BLaER1 (cell line): ENCODE results near the gene CAMSAP3.
"Not testable (repeated sequence)": the region's sequence is repeated elsewhere in the genome, so short reads cannot be mapped to it uniquely, and the experiment has no call there.

Experiments
- H3K27ac ChIP-seq: shearing (Covaris generic); formaldehyde crosslinking; 2 replicates; pipeline ENCODE4 v1.8.1; 2022
- H3K27me3 ChIP-seq: shearing (Covaris generic); formaldehyde crosslinking; 2 replicates; pipeline ENCODE4 v1.8.1; 2022
- H3K36me3 ChIP-seq: shearing (Covaris generic); formaldehyde crosslinking; 2 replicates; pipeline ENCODE4 v1.8.1; 2022
- H3K4me1 ChIP-seq: shearing (Covaris generic); formaldehyde crosslinking; 2 replicates; pipeline ENCODE4 v1.8.1; 2022
- H3K4me2 ChIP-seq: shearing (Covaris generic); formaldehyde crosslinking; 2 replicates; pipeline ENCODE4 v1.8.1; 2022
- H3K4me3 ChIP-seq: shearing (Covaris generic); formaldehyde crosslinking; 2 replicates; pipeline ENCODE4 v1.8.1; 2022
- H3K9ac ChIP-seq: shearing (Covaris generic); formaldehyde crosslinking; 2 replicates; pipeline ENCODE4 v1.8.1; 2022
- H3K9me3 ChIP-seq: shearing (Covaris generic); formaldehyde crosslinking; 2 replicates; pipeline ENCODE4 v1.8.1; 2022
- H4K20me1 ChIP-seq: shearing (Covaris generic); formaldehyde crosslinking; 2 replicates; pipeline ENCODE4 v1.8.1; 2022
- Cebpa-rat ChIP-seq: shearing (Covaris generic); IDR thresholded peaks from 2 replicates; pipeline ENCODE4 v1.8.1; 2022

Gene CAMSAP3

DNA sequence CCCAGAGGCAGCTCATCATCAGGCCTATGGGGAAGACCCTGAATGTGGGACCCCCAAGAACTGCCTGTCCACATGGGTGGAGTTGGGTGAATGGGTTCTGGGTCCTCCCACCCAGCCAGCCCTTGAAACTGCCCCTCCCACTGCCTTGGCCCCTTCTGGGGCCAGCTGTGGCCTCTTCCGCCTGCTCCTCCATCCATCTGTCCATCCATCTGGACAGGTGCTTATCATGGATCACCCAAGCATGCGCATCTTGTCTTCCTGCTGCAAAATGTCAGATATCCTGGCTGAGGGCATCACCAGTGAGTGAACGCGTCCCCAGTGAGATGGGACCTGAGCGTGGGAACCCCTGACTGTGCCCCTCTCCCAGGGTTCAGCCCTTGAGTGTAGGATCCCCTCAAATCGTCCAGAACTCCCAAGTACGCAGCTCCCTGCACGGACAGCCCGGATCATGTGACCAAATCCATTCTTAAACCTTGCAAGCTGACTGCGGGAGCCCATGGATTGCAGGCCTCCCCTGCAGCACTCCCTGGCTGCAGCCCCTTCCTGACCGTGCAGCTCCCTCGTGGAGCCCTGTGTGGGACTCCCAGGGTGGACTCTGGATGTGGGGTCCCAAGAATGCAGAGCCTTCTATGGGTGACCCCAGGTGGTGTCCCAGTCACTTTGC lies 43.3 kb downstream of the CAMSAP3 start:
- Histone ChIP-seq H3K4me3 (no peak overlapping the region), H3K27me3 (no peaks in the 10 kb centered on the region), H3K4me1 (peaks cover 44% of the 10 kb centered on the region), H3K36me3 (peaks cover 37% of the 10 kb centered on the region; the same call in 1 of the 2 replicates), H3K4me2 (no peak overlapping the region), H4K20me1 (peaks cover 15% of the 10 kb centered on the region; the same call in 1 of the 2 replicates), H3K27ac (no peak overlapping the region), H3K9ac (no peak overlapping the region), H3K9me3 (no peaks in the 10 kb centered on the region)
- TF ChIP-seq Cebpa-rat = no peak

DNA sequence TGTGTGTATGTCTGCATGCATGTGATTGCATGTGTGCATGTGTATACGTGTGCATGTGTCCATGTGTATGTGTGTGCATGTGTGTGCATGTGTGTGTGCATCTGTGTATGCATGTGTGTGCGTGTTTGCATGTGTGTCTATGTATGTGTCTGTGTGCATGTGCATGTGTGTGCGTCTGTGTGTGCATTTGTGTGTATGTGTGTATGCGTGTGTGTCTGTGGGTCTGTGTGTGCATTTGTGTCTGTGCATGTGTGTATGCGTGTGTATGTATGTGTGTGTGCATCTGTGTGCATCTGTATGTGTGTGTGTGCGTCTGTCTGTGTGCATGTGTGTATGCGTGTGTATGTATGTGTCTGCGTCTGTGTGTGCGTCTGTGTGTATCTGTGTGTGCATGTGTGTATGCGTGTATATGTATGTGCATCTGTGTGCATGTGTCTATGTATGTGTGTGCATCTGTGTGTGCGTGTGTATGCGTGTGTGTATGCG lies 44.2 kb downstream of the CAMSAP3 start:
- no peaks in the 10 kb centered on the region for H3K9me3 ChIP-seq
- peaks cover 15% of the 10 kb centered on the region; the same call in 1 of the 2 replicates for H4K20me1 ChIP-seq
- peaks cover 34% of the 10 kb centered on the region for H3K4me1 ChIP-seq
- H3K4me2 ChIP-seq = no peak overlapping the region
- no peak for TF ChIP-seq Cebpa-rat
- no peak overlapping the region for H3K4me3 ChIP-seq
- no peak overlapping the region for H3K27ac ChIP-seq
- H3K9ac ChIP-seq = no peak overlapping the region
- H3K36me3 ChIP-seq = peaks cover 47% of the 10 kb centered on the region
- no peaks in the 10 kb centered on the region for H3K27me3 ChIP-seq

DNA sequence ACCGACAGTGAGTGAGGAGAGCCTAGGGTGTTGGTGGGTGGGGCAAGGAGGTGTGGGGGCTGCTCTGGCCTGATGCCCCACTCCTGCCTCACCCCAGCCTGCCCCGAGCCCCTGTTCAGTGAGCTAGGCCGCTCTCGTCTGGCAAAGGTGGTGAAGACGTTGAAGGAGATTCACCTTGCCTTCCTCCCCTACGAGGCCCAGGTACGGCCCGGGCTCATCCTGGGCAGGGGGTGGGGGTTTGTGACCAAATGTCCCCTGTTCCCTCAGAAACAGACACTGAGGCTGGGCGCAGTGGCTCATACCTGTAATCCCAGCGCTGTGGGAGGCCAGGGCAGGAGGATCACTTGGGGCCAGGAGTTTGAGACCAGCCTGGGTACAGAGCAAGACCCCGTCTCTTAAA lies 45.1 kb downstream of the CAMSAP3 start:
- Histone ChIP-seq H3K27me3 (no peaks in the 10 kb centered on the region), H3K4me2 (no peak overlapping the region), H3K27ac (no peak overlapping the region), H3K4me3 (no peak overlapping the region), H3K36me3 (peaks cover 54% of the 10 kb centered on the region), H3K9ac (no peak overlapping the region), H3K4me1 (peaks cover 25% of the 10 kb centered on the region), H4K20me1 (peaks cover 15% of the 10 kb centered on the region; the same call in 1 of the 2 replicates), H3K9me3 (no peaks in the 10 kb centered on the region)
- TF ChIP-seq Cebpa-rat = no peak

DNA sequence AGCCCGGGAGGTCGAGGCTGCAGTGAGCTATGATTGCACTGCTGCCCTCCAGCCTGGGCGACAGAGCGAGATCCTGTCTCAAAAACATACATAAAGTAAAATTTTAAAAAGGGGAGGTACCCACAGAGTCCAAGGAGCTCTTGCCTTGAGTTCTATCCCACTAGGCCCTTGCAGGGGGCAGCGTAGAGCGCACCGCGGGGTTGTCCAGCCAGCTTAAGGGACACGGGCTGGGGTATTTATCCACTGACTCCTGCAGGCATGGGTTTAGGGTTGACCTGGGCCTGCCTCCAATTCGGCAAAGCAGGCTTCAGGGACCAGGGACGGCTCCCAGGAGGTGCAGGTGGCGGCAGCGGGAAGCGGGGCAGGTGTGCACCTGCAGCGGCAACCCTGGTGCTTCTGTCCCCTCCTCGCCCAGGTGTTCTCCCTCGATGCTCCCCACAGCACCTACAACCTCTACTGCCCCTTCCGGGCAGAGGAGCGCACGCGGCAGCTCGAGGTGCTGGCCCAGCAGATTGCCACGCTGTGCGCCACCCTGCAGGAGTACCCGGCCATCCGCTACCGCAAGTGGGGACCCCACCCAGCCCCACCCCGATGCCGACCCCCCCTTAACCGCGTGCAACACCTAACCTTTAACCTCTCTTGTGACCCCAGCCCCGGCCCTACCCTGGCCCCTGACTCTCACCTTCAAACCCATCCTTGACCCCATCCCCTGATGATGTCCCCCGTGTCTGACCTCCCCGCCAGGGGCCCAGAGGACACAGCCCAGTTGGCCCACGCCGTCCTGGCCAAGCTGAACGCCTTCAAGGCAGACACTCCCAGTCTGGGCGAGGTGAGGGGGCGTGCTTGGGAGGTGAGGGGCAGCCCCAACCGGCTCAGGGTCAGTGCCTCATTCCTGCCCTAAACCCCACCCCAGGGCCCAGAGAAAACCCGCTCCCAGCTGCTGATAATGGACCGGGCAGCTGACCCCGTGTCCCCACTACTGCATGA lies 45.9 kb downstream of the CAMSAP3 start:
- no peak for TF ChIP-seq Cebpa-rat
- Histone ChIP-seq H3K36me3 (peaks cover 61% of the 10 kb centered on the region), H3K27me3 (no peaks in the 10 kb centered on the region), H3K4me3 (no peak overlapping the region), H4K20me1 (peaks cover 15% of the 10 kb centered on the region; the same call in 1 of the 2 replicates), H3K4me2 (no peak overlapping the region), H3K4me1 (peaks cover 17% of the 10 kb centered on the region), H3K27ac (no peak overlapping the region), H3K9me3 (no peaks in the 10 kb centered on the region), H3K9ac (no peak overlapping the region)

DNA sequence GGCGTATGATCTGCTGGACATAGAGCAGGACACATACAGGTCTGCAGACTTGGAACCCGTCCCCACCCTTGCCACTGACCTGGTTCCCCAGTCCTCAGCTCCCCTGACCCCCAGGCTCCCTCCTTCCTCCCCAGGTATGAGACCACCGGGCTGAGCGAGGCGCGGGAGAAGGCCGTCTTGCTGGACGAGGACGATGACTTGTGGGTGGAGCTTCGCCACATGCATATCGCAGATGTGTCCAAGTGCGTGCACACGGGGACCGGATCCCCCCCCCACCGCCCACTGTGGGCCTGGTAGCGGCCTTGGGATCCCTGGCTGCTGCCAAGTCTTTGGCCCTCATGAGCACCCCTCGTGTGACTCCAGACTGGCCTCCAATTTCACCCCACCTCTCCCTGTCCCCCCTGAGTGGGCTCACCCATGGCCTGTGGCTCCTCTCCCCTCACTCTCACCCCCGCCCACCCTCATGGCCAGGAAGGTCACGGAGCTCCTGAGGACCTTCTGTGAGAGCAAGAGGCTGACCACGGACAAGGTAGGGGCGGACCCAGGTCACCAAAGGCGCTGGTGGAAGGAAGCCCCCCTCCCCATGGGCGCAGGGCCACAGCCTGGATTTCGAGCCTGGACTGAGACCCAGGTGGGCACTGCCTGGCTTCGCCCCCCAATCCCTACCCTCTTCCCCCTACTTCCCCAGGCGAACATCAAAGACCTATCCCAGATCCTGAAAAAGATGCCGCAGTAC lies 46.8 kb downstream of the CAMSAP3 start:
- Histone ChIP-seq H3K4me2 (no peak overlapping the region), H3K9me3 (no peaks in the 10 kb centered on the region), H3K36me3 (peaks cover 70% of the 10 kb centered on the region), H3K27ac (no peak overlapping the region), H4K20me1 (peaks cover 15% of the 10 kb centered on the region; the same call in 1 of the 2 replicates), H3K9ac (no peak overlapping the region), H3K27me3 (no peaks in the 10 kb centered on the region), H3K4me1 (peaks cover 14% of the 10 kb centered on the region), H3K4me3 (no peak overlapping the region)
- no peak for TF ChIP-seq Cebpa-rat

DNA sequence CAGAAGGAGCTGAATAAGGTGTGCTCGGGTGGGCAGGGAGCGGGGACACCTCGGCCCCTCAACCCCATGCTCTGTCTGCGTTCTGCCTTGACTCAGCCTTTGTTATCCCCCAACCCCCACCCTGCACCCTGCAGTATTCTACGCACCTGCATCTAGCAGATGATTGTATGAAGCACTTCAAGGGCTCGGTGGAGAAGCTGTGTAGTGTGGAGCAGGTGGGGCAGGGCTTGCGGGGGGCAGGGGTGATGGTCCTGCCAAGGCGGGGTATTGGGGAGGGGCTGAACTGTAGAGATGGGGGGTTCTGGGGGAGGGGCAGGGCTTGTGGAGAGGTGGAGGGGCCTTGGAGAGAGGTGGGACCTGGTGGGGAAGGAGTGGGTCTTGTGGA lies 47.4 kb downstream of the CAMSAP3 start:
- Histone ChIP-seq H3K36me3 (peaks cover 75% of the 10 kb centered on the region), H3K9ac (no peak overlapping the region), H3K27me3 (no peaks in the 10 kb centered on the region), H3K9me3 (no peaks in the 10 kb centered on the region), H3K4me1 (peaks cover 8% of the 10 kb centered on the region), H3K4me2 (no peak overlapping the region), H3K4me3 (no peak overlapping the region), H3K27ac (no peak overlapping the region), H4K20me1 (peaks cover 15% of the 10 kb centered on the region; the same call in 1 of the 2 replicates)
- no peak for TF ChIP-seq Cebpa-rat

DNA sequence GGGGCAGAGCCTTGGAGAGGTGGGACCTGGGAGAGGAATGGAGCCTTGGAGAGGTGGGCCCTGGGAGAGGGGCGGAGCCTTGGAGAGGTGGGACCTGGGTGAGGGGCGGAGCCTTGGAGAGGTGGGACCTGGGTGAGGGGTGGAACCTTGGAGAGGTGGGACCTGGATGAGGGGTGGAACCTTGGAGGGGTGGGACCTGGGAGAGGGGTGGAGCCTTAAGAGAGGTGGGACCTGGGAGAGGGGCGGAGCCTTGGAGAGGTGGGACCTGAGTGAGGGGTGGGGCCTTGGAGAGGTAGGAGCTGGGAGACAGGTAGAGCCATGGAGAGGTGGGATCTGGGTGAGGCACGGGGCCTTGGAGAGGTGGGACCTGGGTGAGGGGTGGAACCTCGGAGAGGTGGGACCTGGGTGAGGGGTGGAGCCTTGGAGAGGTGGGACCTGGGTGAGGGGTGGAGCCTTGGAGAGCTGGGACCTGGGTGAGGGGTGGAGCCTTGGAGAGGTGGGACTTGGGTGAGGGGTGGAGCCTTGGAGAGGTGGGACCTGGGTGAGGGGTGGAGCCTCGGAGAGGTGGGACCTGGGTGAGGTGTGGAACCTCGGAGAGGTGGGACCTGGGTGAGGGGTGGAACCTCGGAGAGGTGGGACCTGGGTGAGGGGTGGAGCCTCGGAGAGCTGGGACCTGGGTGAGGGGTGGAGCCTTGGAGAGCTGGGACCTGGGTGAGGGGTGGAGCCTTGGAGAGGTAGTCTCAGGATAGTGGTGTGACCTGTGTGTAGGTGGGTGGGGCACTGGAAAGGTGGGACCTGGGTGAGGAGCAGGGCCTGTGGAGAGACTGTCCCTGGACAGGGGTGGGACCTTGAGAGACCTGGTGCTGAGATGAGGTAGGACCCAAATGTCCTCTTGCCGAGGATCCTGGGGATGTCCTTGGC lies 48.2 kb downstream of the CAMSAP3 start:
- H3K4me2 ChIP-seq, H3K9me3 ChIP-seq, H3K9ac ChIP-seq, H3K27ac ChIP-seq, H3K4me3 ChIP-seq, H3K4me1 ChIP-seq, H3K27me3 ChIP-seq: not testable (repeated sequence)
- H4K20me1 ChIP-seq = peaks cover 12% of the 10 kb centered on the region; the same call in 1 of the 2 replicates
- peaks cover 78% of the 10 kb centered on the region for H3K36me3 ChIP-seq

DNA sequence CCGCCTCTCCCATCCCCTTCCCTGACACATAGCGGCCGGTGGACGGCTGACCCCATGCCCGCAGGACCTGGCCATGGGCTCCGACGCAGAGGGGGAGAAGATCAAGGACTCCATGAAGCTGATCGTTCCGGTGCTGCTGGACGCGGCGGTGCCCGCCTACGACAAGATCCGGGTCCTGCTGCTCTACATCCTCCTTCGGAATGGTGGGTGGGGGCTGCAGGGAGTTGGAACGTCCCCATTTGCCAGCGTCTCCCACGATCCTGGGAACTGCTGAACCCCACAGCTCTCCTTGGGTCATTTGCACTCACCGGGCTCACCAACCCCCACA lies 48.9 kb downstream of the CAMSAP3 start:
- Histone ChIP-seq H3K27me3 (no peaks in the 10 kb centered on the region), H3K4me2 (no peak overlapping the region), H3K4me3 (no peak overlapping the region), H3K9me3 (no peaks in the 10 kb centered on the region), H3K36me3 (peaks cover 72% of the 10 kb centered on the region), H3K9ac (no peak overlapping the region), H4K20me1 (peaks cover 6% of the 10 kb centered on the region; the same call in 1 of the 2 replicates), H3K4me1 (no peaks in the 10 kb centered on the region), H3K27ac (no peak overlapping the region)
- no peak for TF ChIP-seq Cebpa-rat

DNA sequence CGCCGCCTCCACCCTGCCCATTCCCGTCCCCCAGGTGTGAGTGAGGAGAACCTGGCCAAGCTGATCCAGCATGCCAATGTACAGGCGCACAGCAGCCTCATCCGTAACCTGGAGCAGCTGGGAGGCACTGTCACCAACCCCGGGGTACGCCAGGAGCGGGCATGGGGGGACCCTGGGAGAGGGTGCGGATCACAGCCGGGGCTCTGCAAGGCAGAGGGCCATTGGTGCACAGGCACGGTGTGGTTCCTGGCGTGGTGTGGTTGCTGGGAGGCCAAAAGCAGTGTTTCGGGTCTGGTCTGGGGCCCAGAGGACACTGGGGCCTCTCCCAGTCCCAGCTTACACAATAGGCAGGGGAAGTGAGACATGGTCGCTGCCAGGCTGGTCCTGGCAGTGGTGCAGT lies 49.5 kb downstream of the CAMSAP3 start:
- Histone ChIP-seq H3K27me3 (no peaks in the 10 kb centered on the region), H3K4me2 (no peak overlapping the region), H3K4me3 (no peak overlapping the region), H3K27ac (no peak overlapping the region), H3K9me3 (no peaks in the 10 kb centered on the region), H4K20me1 (no peaks in the 10 kb centered on the region), H3K9ac (no peak overlapping the region), H3K36me3 (peaks cover 67% of the 10 kb centered on the region), H3K4me1 (no peaks in the 10 kb centered on the region)
- no peak for TF ChIP-seq Cebpa-rat
